ENCODE measurements around the gene MBP. TPM values are rescaled to one million over a fixed set of nuclear protein-coding genes. Genes with fewer than 3 reads are reported as not detected.
"Not testable (repeated sequence)": the region's sequence is repeated elsewhere in the genome, so short reads cannot be mapped to it uniquely, and the experiment has no call there.

Gene MBP
- total RNA-seq, 1 experiment from 2014 or later = 47.4 TPM

- no peaks in the 10 kb centered on the region for H4K20me1 ChIP-seq (ENCODE audit: low read length)
- H3K4me1 ChIP-seq (ENCODE audit: insufficient read depth, low read length) = no peaks in the 10 kb centered on the region
- POLR2A ChIA-PET (ENCODE audit: unreplicated experiment) = no interaction called here
- no peaks in the 10 kb centered on the region; the same call in 1 of the 2 replicates for H3K36me3 ChIP-seq (ENCODE audit: low read depth, low read length)
- DNase-seq (no peak), ATAC-seq (no peak)
- H3K9ac ChIP-seq (ENCODE audit: low read length) = no peak overlapping the region
- H3K27me3 ChIP-seq (ENCODE audit: low read length) = no peaks in the 10 kb centered on the region
- no peaks in the 10 kb centered on the region for H3K9me2 ChIP-seq (replicated peaks; ENCODE audit: low read length)
- BruUV-seq (replicated peaks) = no TSS peak
- no peak overlapping the region for H3K4me2 ChIP-seq (ENCODE audit: low read length)
- CTCF ChIA-PET = no interaction called here
- H3K27ac ChIP-seq (ENCODE audit: low read length) = no peak overlapping the region
- intact Hi-C loops (cut with micrococcal nuclease) = no loop called here
- no peaks in the 10 kb centered on the region for H3K9me3 ChIP-seq (ENCODE audit: low read length)
- no peak overlapping the region for H2AFZ ChIP-seq (ENCODE audit: low read length)
- no peak for TF ChIP-seq EZH2phosphoT487 (IDR thresholded peaks at IDR 0.05; ENCODE audit: borderline replicate concordance, low read length)
- no peak for TF ChIP-seq EZH2 (IDR thresholded peaks at IDR 0.05; ENCODE audit: low read length, unreplicated experiment)
- TF ChIP-seq, protein P1, sequence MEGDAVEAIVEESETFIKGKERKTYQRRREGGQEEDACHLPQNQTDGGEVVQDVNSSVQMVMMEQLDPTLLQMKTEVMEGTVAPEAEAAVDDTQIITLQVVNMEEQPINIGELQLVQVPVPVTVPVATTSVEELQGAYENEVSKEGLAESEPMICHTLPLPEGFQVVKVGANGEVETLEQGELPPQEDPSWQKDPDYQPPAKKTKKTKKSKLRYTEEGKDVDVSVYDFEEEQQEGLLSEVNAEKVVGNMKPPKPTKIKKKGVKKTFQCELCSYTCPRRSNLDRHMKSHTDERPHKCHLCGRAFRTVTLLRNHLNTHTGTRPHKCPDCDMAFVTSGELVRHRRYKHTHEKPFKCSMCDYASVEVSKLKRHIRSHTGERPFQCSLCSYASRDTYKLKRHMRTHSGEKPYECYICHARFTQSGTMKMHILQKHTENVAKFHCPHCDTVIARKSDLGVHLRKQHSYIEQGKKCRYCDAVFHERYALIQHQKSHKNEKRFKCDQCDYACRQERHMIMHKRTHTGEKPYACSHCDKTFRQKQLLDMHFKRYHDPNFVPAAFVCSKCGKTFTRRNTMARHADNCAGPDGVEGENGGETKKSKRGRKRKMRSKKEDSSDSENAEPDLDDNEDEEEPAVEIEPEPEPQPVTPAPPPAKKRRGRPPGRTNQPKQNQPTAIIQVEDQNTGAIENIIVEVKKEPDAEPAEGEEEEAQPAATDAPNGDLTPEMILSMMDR (conservative IDR thresholded peaks at IDR 0.05; ENCODE audit: low read depth, low read length) = no peak
- H3K79me2 ChIP-seq (ENCODE audit: low read length) = no peaks in the 10 kb centered on the region
- no peak overlapping the region for H3K4me3 ChIP-seq (ENCODE audit: low read length)
- H3F3A ChIP-seq (ENCODE audit: low read length, unreplicated experiment) = no peaks in the 10 kb centered on the region
Measured at GRCh38 chr18:76970770-76971559, 161.6 kb downstream of the MBP start.

- H3F3A ChIP-seq (ENCODE audit: low read length, unreplicated experiment) = no peaks in the 10 kb centered on the region
- TF ChIP-seq EZH2 (IDR thresholded peaks at IDR 0.05; ENCODE audit: low read length, unreplicated experiment) (no peak), EZH2phosphoT487 (IDR thresholded peaks at IDR 0.05; ENCODE audit: borderline replicate concordance, low read length) (no peak)
- TF ChIP-seq, protein P1 (conservative IDR thresholded peaks at IDR 0.05; ENCODE audit: low read depth, low read length) = no peak
- CTCF ChIA-PET = no interaction called here
- no peaks in the 10 kb centered on the region for H3K9me3 ChIP-seq (ENCODE audit: low read length)
- no peaks in the 10 kb centered on the region; the same call in 1 of the 2 replicates for H3K36me3 ChIP-seq (ENCODE audit: low read depth, low read length)
- ATAC-seq = no peak
- H3K79me2 ChIP-seq (ENCODE audit: low read length) = no peaks in the 10 kb centered on the region
- H3K27ac ChIP-seq (ENCODE audit: low read length) = no peak overlapping the region
- intact Hi-C loops (cut with micrococcal nuclease) = no loop called here
- no peaks in the 10 kb centered on the region for H4K20me1 ChIP-seq (ENCODE audit: low read length)
- no TSS peak for BruUV-seq (replicated peaks)
- H3K4me2 ChIP-seq (ENCODE audit: low read length) = no peak overlapping the region
- H3K9ac ChIP-seq (ENCODE audit: low read length) = no peak overlapping the region
- H3K27me3 ChIP-seq (ENCODE audit: low read length) = no peaks in the 10 kb centered on the region
- POLR2A ChIA-PET (ENCODE audit: unreplicated experiment) = no interaction called here
- DNase-seq = no peak
- H3K4me1 ChIP-seq (ENCODE audit: insufficient read depth, low read length) = no peaks in the 10 kb centered on the region
- no peaks in the 10 kb centered on the region for H3K9me2 ChIP-seq (replicated peaks; ENCODE audit: low read length)
- H3K4me3 ChIP-seq (ENCODE audit: low read length) = no peak overlapping the region
- H2AFZ ChIP-seq (ENCODE audit: low read length) = no peak overlapping the region
Measured at GRCh38 chr18:76967721-76968472, 164.7 kb downstream of the MBP start.

- H3K4me1 ChIP-seq (ENCODE audit: insufficient read depth, low read length); H3K27me3 ChIP-seq (ENCODE audit: low read length); H3K9me3 ChIP-seq (ENCODE audit: low read length); H3K79me2 ChIP-seq (ENCODE audit: low read length); CTCF ChIA-PET; H3K4me2 ChIP-seq (ENCODE audit: low read length); POLR2A ChIA-PET (ENCODE audit: unreplicated experiment); ATAC-seq; H3F3A ChIP-seq (ENCODE audit: low read length, unreplicated experiment); H3K36me3 ChIP-seq (ENCODE audit: low read depth, low read length); BruUV-seq (replicated peaks); intact Hi-C loops (cut with micrococcal nuclease); H3K9me2 ChIP-seq (replicated peaks; ENCODE audit: low read length); H3K9ac ChIP-seq (ENCODE audit: low read length); H2AFZ ChIP-seq (ENCODE audit: low read length); DNase-seq; H3K4me3 ChIP-seq (ENCODE audit: low read length); H4K20me1 ChIP-seq (ENCODE audit: low read length); H3K27ac ChIP-seq (ENCODE audit: low read length): not testable (repeated sequence)
Measured at GRCh38 chr18:76967299-76967698, 165.3 kb downstream of the MBP start.

DNA sequence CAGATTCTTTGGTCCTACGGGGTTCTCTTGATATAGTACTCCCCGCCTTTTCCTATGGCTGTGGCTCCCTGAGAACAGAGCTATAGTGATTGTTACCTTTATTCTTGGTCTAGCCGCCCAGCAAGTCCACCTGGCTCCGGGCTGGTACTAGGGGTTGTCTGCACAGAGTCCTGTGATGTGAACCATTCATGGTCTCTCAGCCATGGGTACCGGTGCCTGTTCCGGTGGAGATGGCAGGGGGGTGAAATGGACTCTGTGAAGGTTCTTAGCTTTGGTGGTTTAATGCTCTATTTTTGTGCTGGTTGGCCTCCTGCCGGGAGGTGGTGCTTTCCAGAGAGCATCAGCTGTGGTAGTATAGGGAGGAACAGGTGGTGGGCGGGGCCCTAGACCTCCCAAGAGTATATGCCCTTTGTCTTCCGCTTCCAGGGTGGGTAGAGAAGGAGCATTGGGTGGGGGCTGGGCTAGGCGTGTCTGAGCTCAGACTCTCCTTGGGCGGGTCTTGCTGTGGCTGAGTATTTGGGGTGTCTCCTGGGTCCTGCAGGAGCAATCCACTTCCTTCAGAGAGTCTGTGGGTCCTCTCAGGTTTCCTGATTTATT, 166.9 kb downstream of the MBP start:
- CTCF ChIA-PET; H2AFZ ChIP-seq (ENCODE audit: low read length); H3K4me3 ChIP-seq (ENCODE audit: low read length); POLR2A ChIA-PET (ENCODE audit: unreplicated experiment); H4K20me1 ChIP-seq (ENCODE audit: low read length); ATAC-seq; H3K4me1 ChIP-seq (ENCODE audit: insufficient read depth, low read length); H3K36me3 ChIP-seq (ENCODE audit: low read depth, low read length); H3K79me2 ChIP-seq (ENCODE audit: low read length); intact Hi-C loops (cut with micrococcal nuclease); BruUV-seq (replicated peaks); DNase-seq; H3K27me3 ChIP-seq (ENCODE audit: low read length); H3K9ac ChIP-seq (ENCODE audit: low read length); H3F3A ChIP-seq (ENCODE audit: low read length, unreplicated experiment); H3K4me2 ChIP-seq (ENCODE audit: low read length); H3K9me3 ChIP-seq (ENCODE audit: low read length); H3K9me2 ChIP-seq (replicated peaks; ENCODE audit: low read length); H3K27ac ChIP-seq (ENCODE audit: low read length): not testable (repeated sequence)

Data from PC-3 (cell line).